Smooth muscle cell (in vitro differentiated cells): Measurements from ENCODE around the gene NCKAP5. TPM values are rescaled to one million over a fixed set of nuclear protein-coding genes. Genes with fewer than 3 reads are reported as not detected.

Experiments used
- DNase-seq: peaks from one replicate; lab custom pipeline; 2025; ENCODE audit not compliant: unreplicated experiment; lab: John Stamatoyannopoulos, UW
- H2AFZ ChIP-seq: fragments of 200-600 bp; sonication (generic); 2 replicates; pipeline ENCODE4 v1.6.0; 2016; ENCODE audit warnings: antibody characterized with exemption, low read depth, mild to moderate bottlenecking
- H3F3A ChIP-seq: fragments of 200-600 bp; sonication (generic); 2 replicates; pipeline ENCODE4 v1.6.0; 2017; ENCODE audit warnings: antibody characterized with exemption, low read depth
- H3K27ac ChIP-seq: fragments of 200-600 bp; sonication (generic); 2 replicates; pipeline ENCODE4 v1.5.1; 2016; ENCODE audit warnings: low read depth, mild to moderate bottlenecking
- H3K27me3 ChIP-seq: fragments of 200-600 bp; sonication (generic); 2 replicates; pipeline ENCODE4 v1.6.1; 2016; ENCODE audit warnings: low read depth, mild to moderate bottlenecking
- H3K36me3 ChIP-seq: fragments of 200-600 bp; sonication (generic); 2 replicates; pipeline ENCODE4 v1.5.1; 2016; ENCODE audit warnings: low read depth
- H3K4me1 ChIP-seq: fragments of 200-600 bp; sonication (generic); 2 replicates; pipeline ENCODE4 v1.5.1; 2016; ENCODE audit warnings: low read depth
- H3K4me2 ChIP-seq: fragments of 200-600 bp; sonication (generic); 2 replicates; pipeline ENCODE4 v1.6.0; 2016; ENCODE audit warnings: mild to moderate bottlenecking
- H3K4me3 ChIP-seq: fragments of 200-600 bp; sonication (generic); 2 replicates; pipeline ENCODE4 v1.5.1; 2016; ENCODE audit warnings: mild to moderate bottlenecking
- H3K79me2 ChIP-seq: fragments of 200-600 bp; sonication (generic); 2 replicates; pipeline ENCODE4 v1.6.0; 2016; ENCODE audit warnings: low read depth, mild to moderate bottlenecking
- H3K9ac ChIP-seq: fragments of 200-600 bp; sonication (generic); 2 replicates; pipeline ENCODE4 v1.6.0; 2016; ENCODE audit warnings: low read depth
- H3K9me3 ChIP-seq: fragments of 200-600 bp; sonication (generic); replicated peaks from 2 replicates; pipeline ENCODE4 v1.5.1; 2016; ENCODE audit warnings: low read depth
- H4K20me1 ChIP-seq: fragments of 200-600 bp; sonication (generic); 2 replicates; pipeline ENCODE4 v1.6.0; 2016; ENCODE audit warnings: low read depth
- CTCF ChIP-seq: fragments of 200-600 bp; sonication (generic); IDR thresholded peaks from 2 replicates; pipeline ENCODE4 v1.5.1; 2017; ENCODE audit warnings: borderline replicate concordance, mild to moderate bottlenecking, antibody characterized with exemption; ENCODE audit not compliant: insufficient read depth, poor library complexity, severe bottlenecking
- WGBS: methylation state at CpG from one replicate; pipeline ENCODE4 v1.1.7; 2016; ENCODE audit warnings: low lambda C conversion rate; 5-methylcytosine and 5-hydroxymethylcytosine counted together
- polyA plus RNA-seq: library from polyadenylated mRNA; unstranded; fragments of >200 nt; fragmentation: Nextera tagmentation; extraction: Ambion mirVana; gene quantifications from 2 replicates; pipeline ENCODE4 v1.2.1, GENCODE V29; 2016
- total RNA-seq: library from RNA; depleted of rRNA; stranded (reverse); fragments of >200 nt; gene quantifications from 2 replicates; pipeline ENCODE4 v1.2.3, GENCODE V29; 2014

NCKAP5 gene
- total and polyA plus RNA-seq, 2 experiments from 2014 or later, result 4.6 to 9.5 TPM

GRCh38 chr2:133235968-133236367 is 332.3 kb downstream of the NCKAP5 start:
- Histone ChIP-seq H3K27me3 (no peaks in the 10 kb centered on the region), H3K9ac (no peak overlapping the region), H3K4me1 (no peaks in the 10 kb centered on the region), H3F3A (no peaks in the 10 kb centered on the region), H3K4me3 (no peak overlapping the region), H3K9me3 (no peaks in the 10 kb centered on the region), H3K27ac (no peak overlapping the region), H3K79me2 (no peaks in the 10 kb centered on the region), H3K36me3 (no peaks in the 10 kb centered on the region), H3K4me2 (no peak overlapping the region), H2AFZ (no peak overlapping the region), H4K20me1 (peaks cover 8% of the 10 kb centered on the region)
- TF ChIP-seq CTCF, result no peak
- DNase-seq, result no peak
- 70% methylated on average over 1 of the region's 1 CpG for WGBS

GRCh38 chr2:133232556-133232955 is 335.7 kb downstream of the NCKAP5 start:
- no peak overlapping the region for H3K9ac ChIP-seq
- no peaks in the 10 kb centered on the region for H3K9me3 ChIP-seq
- WGBS, result 90% methylated on average over 1 of the region's 1 CpG
- no peak for DNase-seq
- H3F3A ChIP-seq, result no peaks in the 10 kb centered on the region
- H3K27me3 ChIP-seq, result no peaks in the 10 kb centered on the region
- H3K79me2 ChIP-seq, result no peaks in the 10 kb centered on the region
- no peak for TF ChIP-seq CTCF
- H4K20me1 ChIP-seq, result peaks cover 8% of the 10 kb centered on the region
- H2AFZ ChIP-seq, result no peak overlapping the region
- no peak overlapping the region for H3K4me3 ChIP-seq
- H3K36me3 ChIP-seq, result no peaks in the 10 kb centered on the region
- H3K4me1 ChIP-seq, result no peaks in the 10 kb centered on the region
- H3K4me2 ChIP-seq, result no peak overlapping the region
- H3K27ac ChIP-seq, result no peak overlapping the region

- no peak for DNase-seq
- TF ChIP-seq CTCF, result no peak
- no peaks in the 10 kb centered on the region for H3K36me3 ChIP-seq
- H3K4me3 ChIP-seq, result no peak overlapping the region
- H3K4me1 ChIP-seq, result no peaks in the 10 kb centered on the region
- no peaks in the 10 kb centered on the region for H3K27me3 ChIP-seq
- no peaks in the 10 kb centered on the region for H3K79me2 ChIP-seq
- no peak overlapping the region for H2AFZ ChIP-seq
- peaks cover 8% of the 10 kb centered on the region for H4K20me1 ChIP-seq
- H3K27ac ChIP-seq, result no peak overlapping the region
- no peaks in the 10 kb centered on the region for H3F3A ChIP-seq
- H3K9ac ChIP-seq, result no peak overlapping the region
- WGBS, result 68% methylated on average over 1 of the region's 1 CpG
- H3K9me3 ChIP-seq, result no peaks in the 10 kb centered on the region
- no peak overlapping the region for H3K4me2 ChIP-seq
Observed at GRCh38 chr2:133231264-133231663, 337.0 kb downstream of the NCKAP5 start.

- no peaks in the 10 kb centered on the region for H3K36me3 ChIP-seq
- H3K27me3 ChIP-seq, result no peaks in the 10 kb centered on the region
- no peak overlapping the region for H3K4me2 ChIP-seq
- no peak for TF ChIP-seq CTCF
- H3K4me3 ChIP-seq, result no peak overlapping the region
- no peak overlapping the region for H3K9ac ChIP-seq
- H3F3A ChIP-seq, result no peaks in the 10 kb centered on the region
- 94% methylated on average over 1 of the region's 1 CpG for WGBS
- no peak overlapping the region for H3K27ac ChIP-seq
- H3K4me1 ChIP-seq, result no peaks in the 10 kb centered on the region
- DNase-seq, result no peak
- no peak overlapping the region for H2AFZ ChIP-seq
- no peaks in the 10 kb centered on the region for H3K9me3 ChIP-seq
- no peaks in the 10 kb centered on the region for H3K79me2 ChIP-seq
- H4K20me1 ChIP-seq, result peaks cover 8% of the 10 kb centered on the region
Observed at GRCh38 chr2:133229974-133230373, 338.3 kb downstream of the NCKAP5 start.
